ENCODE measurements around the gene OSTN. TPM values are rescaled to one million over a fixed set of nuclear protein-coding genes. Genes with fewer than 3 reads are reported as not detected.

The OSTN gene
- total RNA-seq, 3 donors from 2014 or later (not counting 1 experiment from before 2014, with no cell fraction given) = not detected

DNA sequence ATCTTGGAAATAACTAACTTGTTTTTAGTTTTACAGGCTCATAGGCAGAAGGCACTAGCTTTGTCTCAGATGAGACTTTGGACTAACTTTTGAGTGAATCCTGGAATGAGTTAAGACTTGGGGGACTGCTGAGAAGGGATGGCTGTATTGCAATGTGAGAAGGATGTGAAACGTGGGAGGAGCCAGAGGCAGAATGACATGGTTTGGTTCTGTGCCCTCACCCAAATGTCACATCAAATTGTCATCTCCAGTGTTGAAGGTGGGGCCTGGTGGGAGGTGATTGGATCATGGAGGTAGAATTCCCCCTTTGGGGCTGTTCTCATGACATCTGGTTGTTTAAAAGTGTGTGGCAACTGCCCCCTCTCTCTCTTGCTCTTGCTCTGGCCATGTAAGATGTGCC lies 101.4 kb downstream of the OSTN start:
- no peaks in the 10 kb centered on the region for H3K4me1 Mint-ChIP-seq
- no peak for DNase-seq
- TF ChIP-seq, protein P1, sequence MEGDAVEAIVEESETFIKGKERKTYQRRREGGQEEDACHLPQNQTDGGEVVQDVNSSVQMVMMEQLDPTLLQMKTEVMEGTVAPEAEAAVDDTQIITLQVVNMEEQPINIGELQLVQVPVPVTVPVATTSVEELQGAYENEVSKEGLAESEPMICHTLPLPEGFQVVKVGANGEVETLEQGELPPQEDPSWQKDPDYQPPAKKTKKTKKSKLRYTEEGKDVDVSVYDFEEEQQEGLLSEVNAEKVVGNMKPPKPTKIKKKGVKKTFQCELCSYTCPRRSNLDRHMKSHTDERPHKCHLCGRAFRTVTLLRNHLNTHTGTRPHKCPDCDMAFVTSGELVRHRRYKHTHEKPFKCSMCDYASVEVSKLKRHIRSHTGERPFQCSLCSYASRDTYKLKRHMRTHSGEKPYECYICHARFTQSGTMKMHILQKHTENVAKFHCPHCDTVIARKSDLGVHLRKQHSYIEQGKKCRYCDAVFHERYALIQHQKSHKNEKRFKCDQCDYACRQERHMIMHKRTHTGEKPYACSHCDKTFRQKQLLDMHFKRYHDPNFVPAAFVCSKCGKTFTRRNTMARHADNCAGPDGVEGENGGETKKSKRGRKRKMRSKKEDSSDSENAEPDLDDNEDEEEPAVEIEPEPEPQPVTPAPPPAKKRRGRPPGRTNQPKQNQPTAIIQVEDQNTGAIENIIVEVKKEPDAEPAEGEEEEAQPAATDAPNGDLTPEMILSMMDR (IDR thresholded peaks at IDR 0.05) = no peak
- no peak overlapping the region for H3K4me3 ChIP-seq (ENCODE audit: low read length)
- H3K36me3 Mint-ChIP-seq = no peaks in the 10 kb centered on the region
- intact Hi-C loops (cut with micrococcal nuclease) = no loop called here
- no peak for ATAC-seq
- no peaks in the 10 kb centered on the region for H3K9me3 Mint-ChIP-seq
- 57% methylated on average over 1 of the region's 1 CpG for WGBS (ENCODE audit: insufficient coverage)
- no peak overlapping the region for H3K4me3 Mint-ChIP-seq
- peak overlapping the region; percentile 57 for H3K27ac ChIP-seq (ENCODE audit: low read length)
- H3K4me1 ChIP-seq (ENCODE audit: control insufficient read depth, insufficient read depth, low read length) = peaks cover 9% of the 10 kb centered on the region
- H3K27me3 Mint-ChIP-seq (ENCODE audit: low read depth in 2 of 2) = peaks cover 0 to under 1% of the 10 kb centered on the region in 2 donors
- H3K27ac Mint-ChIP-seq = no peak overlapping the region
- no peaks in the 10 kb centered on the region for H3K36me3 ChIP-seq (ENCODE audit: control insufficient read depth, insufficient read depth, low read length)
- H3K27me3 ChIP-seq (ENCODE audit: control insufficient read depth, insufficient read depth, low read length) = no peaks in the 10 kb centered on the region
- H3K9me3 ChIP-seq (ENCODE audit: control insufficient read depth, insufficient read depth, low read length) = no peaks in the 10 kb centered on the region

DNA sequence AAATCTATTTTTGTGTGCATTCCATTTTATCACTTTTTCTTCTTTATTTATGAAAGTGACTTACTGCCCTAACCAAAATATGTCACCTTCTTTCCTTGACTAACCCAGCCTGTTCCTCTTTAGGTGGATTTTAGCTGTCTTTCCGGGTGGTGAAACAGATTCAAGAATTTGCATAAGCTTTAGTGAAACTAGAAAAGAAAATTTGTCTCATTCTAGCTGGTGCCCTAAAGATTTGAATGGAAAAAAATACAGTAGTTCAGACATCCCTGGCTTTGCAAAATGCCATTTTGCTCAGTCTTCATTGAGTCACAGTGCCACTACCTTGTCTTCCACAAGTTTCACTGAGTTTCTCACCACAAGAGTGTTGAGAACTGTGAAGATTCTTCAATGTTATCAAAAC lies 102.0 kb downstream of the OSTN start:
- TF ChIP-seq, protein P1 (IDR thresholded peaks at IDR 0.05) = no peak
- intact Hi-C loops (cut with micrococcal nuclease) = no loop called here
- Histone ChIP-seq H3K9me3 (ENCODE audit: control insufficient read depth, insufficient read depth, low read length) (no peaks in the 10 kb centered on the region), H3K36me3 (ENCODE audit: control insufficient read depth, insufficient read depth, low read length) (no peaks in the 10 kb centered on the region), H3K27ac (ENCODE audit: low read length) (peak overlapping the region; percentile 22), H3K4me1 (ENCODE audit: control insufficient read depth, insufficient read depth, low read length) (peaks cover 9% of the 10 kb centered on the region), H3K27me3 (ENCODE audit: control insufficient read depth, insufficient read depth, low read length) (no peaks in the 10 kb centered on the region), H3K4me3 (ENCODE audit: low read length) (no peak overlapping the region)
- WGBS (ENCODE audit: insufficient coverage) = 67% methylated on average over 1 of the region's 1 CpG
- Mint-ChIP-seq H3K4me1 (no peaks in the 10 kb centered on the region), H3K4me3 (no peak overlapping the region), H3K27ac (no peak overlapping the region), H3K9me3 (no peaks in the 10 kb centered on the region), H3K36me3 (no peaks in the 10 kb centered on the region), H3K27me3 (ENCODE audit: low read depth in 2 of 2) (peaks cover 0 to 4% of the 10 kb centered on the region in 2 donors)
- DNase-seq (no peak), ATAC-seq (no peak)

DNA sequence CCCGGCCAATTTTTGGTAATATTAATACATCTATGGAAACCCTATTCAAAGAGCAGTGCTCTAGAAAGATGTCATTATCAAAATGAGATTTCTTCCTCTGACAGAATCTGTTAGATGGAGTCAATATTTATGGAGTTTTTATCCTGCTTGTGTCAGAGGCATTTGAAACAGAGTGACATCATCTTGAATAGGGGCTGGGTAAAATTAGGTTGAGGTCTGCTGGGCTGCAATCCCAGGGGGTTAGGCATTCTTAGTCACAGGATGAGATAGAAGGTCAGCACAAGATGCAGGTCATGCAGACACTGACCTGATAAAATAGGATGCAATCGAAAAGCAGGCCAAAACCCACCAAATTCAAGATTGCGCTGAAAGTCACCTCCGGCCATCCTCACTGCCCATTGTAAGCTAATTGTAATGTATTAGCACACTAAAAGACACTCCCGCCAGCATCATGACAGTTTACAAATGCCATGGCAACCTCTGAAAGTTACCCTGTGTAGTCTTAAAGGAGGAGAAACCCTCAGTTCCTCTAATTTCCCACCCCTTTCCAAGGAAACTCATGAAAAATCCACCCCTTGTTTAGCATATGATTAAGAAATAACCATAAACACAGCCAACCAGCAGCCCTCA lies 102.9 kb downstream of the OSTN start:
- ATAC-seq (no peak), DNase-seq (no peak)
- H3K27ac Mint-ChIP-seq = no peak overlapping the region
- no peak overlapping the region for H3K4me3 ChIP-seq (ENCODE audit: low read length)
- H3K9me3 Mint-ChIP-seq = no peaks in the 10 kb centered on the region
- intact Hi-C loops (cut with micrococcal nuclease) = no loop called here
- H3K4me1 Mint-ChIP-seq = no peaks in the 10 kb centered on the region
- no peaks in the 10 kb centered on the region for H3K27me3 ChIP-seq (ENCODE audit: control insufficient read depth, insufficient read depth, low read length)
- H3K27me3 Mint-ChIP-seq (ENCODE audit: low read depth in 2 of 2) = peaks cover 0 to 4% of the 10 kb centered on the region in 2 donors
- H3K27ac ChIP-seq (ENCODE audit: low read length) = no peak overlapping the region
- no peaks in the 10 kb centered on the region for H3K36me3 Mint-ChIP-seq
- H3K9me3 ChIP-seq (ENCODE audit: control insufficient read depth, insufficient read depth, low read length) = no peaks in the 10 kb centered on the region
- no peak overlapping the region for H3K4me3 Mint-ChIP-seq
- H3K4me1 ChIP-seq (ENCODE audit: control insufficient read depth, insufficient read depth, low read length) = peaks cover 9% of the 10 kb centered on the region
- no peaks in the 10 kb centered on the region for H3K36me3 ChIP-seq (ENCODE audit: control insufficient read depth, insufficient read depth, low read length)
- WGBS (ENCODE audit: insufficient coverage) = 98% methylated on average over 5 of the region's 5 CpGs
- TF ChIP-seq, protein P1 (IDR thresholded peaks at IDR 0.05) = no peak

DNA sequence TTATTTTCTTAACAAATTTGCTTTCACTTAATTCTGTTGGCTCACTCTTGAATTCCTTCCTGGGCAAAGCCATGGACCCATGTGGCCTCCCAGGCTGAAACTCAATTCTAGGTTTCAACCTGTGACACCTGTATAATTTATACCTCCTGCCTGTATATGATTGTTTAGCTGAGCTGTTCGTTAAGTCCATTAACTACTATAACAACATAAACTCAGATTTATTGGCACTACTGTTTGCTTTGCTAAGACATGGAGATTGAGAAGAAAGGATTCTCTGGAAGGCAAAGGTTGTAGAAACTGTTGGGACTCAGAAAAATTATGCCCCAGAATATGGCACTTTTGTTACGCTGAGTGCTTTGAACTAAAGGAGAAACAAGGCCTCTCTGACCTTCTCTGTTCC lies 103.4 kb downstream of the OSTN start:
- Histone ChIP-seq H3K27me3 (ENCODE audit: control insufficient read depth, insufficient read depth, low read length) (no peaks in the 10 kb centered on the region), H3K9me3 (ENCODE audit: control insufficient read depth, insufficient read depth, low read length) (no peaks in the 10 kb centered on the region), H3K4me3 (ENCODE audit: low read length) (no peak overlapping the region), H3K27ac (ENCODE audit: low read length) (no peak overlapping the region), H3K4me1 (ENCODE audit: control insufficient read depth, insufficient read depth, low read length) (peaks cover 9% of the 10 kb centered on the region), H3K36me3 (ENCODE audit: control insufficient read depth, insufficient read depth, low read length) (no peaks in the 10 kb centered on the region)
- Mint-ChIP-seq H3K4me3 (no peak overlapping the region), H3K36me3 (no peaks in the 10 kb centered on the region), H3K9me3 (no peaks in the 10 kb centered on the region), H3K27me3 (ENCODE audit: low read depth in 2 of 2) (peaks cover 0 to 4% of the 10 kb centered on the region in 2 donors), H3K27ac (no peak overlapping the region), H3K4me1 (no peaks in the 10 kb centered on the region)
- no peak for ATAC-seq
- no peak for DNase-seq
- TF ChIP-seq, protein P1 (IDR thresholded peaks at IDR 0.05) = no peak
- intact Hi-C loops (cut with micrococcal nuclease) = no loop called here
- 100% methylated on average over 1 of the region's 2 CpGs for WGBS (ENCODE audit: insufficient coverage)

Measured in natural killer cell (primary cell).